ENCODE results near the gene TMEM253.
A peak's percentile ranks its signal among the peaks of the same experiment; 100 is the strongest.

Gene TMEM253

GRCh38 chr14:21090940-21091663, 9.8 kb upstream of the TMEM253 start:
- no peak for DNase-seq

- no peak for DNase-seq
Measured at GRCh38 chr14:21091821-21092272, 9.0 kb upstream of the TMEM253 start.

DNA sequence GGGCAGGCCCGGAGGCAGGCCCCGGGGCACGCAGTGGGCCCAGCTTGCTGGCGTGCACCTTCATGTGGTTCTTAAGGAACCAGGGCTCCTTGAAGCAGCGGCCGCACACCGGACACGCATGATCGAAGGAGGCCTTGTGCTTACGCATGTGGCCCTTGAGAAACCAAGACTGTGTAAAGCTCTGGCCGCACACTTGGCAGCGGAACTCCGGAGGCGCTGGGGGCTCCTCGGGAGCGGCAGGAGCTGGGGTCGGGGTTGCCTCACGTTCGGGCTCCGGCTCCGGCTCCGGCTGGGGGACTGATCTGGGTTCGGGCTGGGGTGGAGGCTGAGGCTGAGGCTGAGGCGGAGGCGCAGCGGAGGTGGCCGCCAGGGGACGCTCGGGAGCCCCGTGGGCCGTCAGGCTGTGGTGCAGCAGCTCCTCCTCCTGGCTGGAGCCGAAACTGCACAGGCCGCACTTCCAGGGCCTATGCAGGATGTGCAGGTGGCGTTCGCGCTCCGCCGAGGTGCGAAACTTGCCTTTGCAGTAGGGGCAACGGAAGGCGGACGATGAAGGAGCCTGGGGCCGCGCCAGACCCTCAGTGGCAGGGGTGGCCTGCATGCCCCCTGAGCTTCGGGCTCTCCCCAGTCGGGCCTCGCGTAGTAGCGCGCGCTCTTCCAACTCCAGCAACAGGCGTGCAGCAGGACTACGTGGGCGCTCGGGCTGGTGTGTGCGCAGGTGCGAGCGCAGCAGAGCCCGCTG, 8.4 kb upstream of the TMEM253 start:
- peak; percentile 34 for DNase-seq

DNA sequence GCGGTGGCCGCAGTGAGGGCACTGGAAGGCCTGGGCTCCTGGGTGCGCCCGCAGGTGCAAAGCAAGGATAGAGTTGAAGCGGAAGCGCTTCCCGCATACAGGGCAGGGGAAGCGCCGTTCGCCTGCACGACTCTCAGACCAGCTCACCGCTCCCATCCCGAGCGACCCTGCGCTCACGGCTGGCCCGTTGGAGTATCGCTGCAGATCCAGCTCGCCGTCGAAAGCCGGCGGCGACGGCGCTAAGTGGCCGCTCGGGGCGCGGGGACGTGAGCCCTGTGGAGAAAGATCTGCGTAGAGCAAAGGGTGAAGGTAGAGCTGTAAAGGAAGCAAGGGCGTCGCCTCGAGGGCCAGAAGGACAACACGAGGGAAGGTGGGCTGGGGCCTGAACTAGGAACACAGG, 7.8 kb upstream of the TMEM253 start:
- no peak for DNase-seq

GRCh38 chr14:21093769-21094681, 6.8 kb upstream of the TMEM253 start:
- peak; percentile 35 for DNase-seq

DNA sequence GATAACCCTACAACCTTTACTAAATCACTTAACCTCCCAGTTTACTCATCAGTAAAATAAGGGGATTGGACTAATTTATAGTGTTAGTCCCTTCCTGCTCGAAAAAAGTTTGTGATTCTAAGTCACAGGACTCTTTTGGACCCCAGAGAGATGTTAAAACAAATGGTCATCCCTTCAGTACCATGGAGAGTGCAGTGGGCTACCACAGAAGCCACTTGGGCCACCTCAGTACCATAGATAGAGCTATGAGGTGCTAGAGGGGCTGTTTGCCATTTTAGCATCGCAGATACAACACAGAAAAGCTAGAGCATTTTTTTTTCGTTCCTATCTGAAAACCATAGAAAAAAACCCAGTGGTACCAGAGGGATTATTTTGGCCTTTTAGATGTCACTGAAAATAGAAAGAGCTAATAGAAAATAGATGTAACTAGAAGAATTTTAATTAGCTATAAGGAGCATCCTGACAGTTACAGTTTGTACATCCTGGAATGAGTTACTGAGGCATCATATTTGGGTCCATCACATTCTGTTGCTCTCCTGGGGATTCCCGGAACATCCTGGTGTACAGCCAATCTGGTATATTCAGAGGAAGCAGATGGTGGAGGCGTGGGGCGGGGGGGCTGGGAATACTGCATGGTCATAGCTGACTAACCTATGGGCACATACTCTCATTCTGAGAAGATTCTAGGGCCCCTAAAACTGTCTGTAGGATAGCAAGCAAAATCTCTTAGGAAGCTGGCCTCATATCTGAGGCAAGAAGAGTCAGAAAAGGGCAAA, 5.2 kb upstream of the TMEM253 start:
- DNase-seq: peak; percentile 41

DNA sequence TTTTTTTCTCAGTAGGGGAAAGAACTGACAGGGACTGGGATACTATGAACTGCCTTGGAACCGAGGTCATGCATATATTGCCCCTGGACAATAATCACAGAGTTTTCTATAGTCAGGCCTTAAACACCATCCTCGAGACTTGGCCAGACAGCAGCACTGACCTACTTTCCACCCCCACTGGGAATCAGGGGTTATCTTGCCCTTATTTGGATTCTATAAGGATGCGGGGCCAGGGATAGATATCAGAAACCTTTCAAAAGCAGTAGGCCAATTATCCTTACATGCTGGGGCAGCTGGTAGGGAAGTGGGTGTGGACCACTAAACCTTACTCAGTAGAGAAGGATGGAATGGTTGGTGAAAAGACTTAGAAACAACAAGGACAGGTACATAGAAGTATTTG, 4.4 kb upstream of the TMEM253 start:
- DNase-seq: no peak

DNA sequence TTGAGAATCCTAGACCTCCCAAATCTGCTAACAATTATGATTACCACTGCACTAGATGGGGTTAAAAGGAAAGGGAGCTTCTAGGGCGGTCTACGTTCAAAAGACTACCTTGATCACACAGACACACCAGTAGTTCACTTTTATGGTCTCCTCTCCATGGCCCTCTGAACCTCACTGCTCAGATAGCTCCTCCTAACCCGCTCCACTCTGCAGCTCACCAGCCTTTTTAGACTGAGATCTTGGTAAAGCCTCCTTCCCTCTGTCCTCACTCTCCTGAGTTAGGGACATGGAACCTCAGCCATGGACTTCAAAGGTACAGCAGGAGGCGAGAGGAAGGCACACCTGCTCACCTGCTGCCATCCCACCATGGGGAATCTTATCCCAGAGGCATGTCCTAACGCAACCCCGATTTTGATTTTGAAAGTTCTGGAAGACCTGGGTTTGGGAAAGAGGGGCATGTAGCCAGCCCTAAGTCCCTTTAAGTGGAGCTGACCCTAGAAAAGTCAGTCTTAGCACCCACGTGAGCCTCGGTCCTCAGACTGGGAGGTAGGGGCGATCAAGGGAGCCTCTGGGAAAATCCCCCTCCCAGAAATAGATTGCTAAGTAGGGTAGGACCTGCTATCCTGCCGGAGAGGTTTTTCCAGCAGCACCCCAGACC, 3.8 kb upstream of the TMEM253 start:
- DNase-seq: peak; percentile 14

DNA sequence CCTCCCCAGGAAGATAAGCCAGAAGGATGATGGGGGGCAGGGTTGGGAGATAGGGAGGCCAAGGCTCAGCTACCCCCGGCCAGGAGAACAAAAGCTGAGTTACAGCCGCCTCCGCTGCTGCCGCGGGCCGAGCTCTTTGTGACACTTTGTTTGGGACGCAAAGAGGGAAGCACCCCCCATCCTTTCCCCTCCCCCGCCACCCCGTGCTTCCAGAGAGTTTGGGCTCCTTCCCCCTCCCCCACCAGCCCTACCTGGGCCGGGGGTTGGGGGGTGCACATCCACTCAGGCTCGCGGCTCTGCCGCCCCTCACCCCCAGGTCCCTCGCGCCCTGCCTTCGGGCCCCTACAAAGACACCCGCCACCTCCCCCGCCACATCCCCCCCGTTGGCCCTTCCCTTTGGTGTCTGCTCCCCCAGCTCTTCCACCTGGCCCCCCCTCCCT, 3.2 kb upstream of the TMEM253 start:
- peak; percentile 14 for DNase-seq

DNA sequence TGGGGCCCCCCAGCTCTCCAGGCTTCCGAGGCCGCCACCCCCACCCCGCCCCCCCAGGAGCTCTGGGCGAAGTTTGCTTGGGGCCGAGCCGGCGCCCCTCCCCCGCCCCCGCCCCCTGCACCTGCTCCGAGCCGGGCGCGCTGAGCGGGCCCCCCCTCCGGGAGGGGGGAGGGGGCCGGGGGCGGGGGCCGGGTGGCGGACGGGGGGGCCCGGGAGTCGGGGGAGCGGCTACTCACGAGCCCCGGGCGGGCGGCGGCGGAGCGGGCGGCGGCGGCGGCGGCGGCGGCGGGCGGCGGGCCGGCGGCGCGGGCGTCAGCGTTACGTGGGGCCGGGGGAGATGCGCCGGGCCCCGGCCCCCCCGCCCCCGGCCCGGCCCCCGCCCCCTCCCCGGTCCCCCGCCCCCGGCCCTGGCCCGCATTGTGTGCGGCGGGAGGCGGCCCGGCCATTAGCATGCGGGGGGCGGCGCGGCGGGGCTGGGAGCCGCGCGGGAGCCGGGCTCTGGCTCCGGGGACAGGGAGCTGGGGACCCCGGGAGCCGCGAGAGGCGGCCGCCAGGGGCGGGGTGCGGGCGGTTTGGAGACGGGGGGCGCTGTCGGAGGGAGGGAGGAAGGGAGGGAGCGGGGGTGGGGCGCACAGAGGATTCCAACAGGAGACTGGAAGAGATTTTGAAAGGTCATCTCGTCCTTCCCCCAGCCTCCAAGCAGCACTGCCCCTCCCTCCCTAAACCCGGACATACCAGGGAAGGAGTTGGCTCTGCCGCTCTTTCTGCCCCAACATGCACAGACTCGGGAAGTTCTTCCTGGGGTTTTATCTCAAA, 2.6 kb upstream of the TMEM253 start, which contains the start of gene ZNF219:
Gene ZNF219, minus strand, starts transcription at position 580 of the 816 bp plus-strand sequence. CDS start 5,064 bp downstream, outside the sequence.
- peak; percentile 31 for DNase-seq

- peak; percentile 42 for DNase-seq
Measured at GRCh38 chr14:21098892-21099595, 1.8 kb upstream of the TMEM253 start.

GRCh38 chr14:21099596-21099985, 1.3 kb upstream of the TMEM253 start:
- DNase-seq: no peak

DNA sequence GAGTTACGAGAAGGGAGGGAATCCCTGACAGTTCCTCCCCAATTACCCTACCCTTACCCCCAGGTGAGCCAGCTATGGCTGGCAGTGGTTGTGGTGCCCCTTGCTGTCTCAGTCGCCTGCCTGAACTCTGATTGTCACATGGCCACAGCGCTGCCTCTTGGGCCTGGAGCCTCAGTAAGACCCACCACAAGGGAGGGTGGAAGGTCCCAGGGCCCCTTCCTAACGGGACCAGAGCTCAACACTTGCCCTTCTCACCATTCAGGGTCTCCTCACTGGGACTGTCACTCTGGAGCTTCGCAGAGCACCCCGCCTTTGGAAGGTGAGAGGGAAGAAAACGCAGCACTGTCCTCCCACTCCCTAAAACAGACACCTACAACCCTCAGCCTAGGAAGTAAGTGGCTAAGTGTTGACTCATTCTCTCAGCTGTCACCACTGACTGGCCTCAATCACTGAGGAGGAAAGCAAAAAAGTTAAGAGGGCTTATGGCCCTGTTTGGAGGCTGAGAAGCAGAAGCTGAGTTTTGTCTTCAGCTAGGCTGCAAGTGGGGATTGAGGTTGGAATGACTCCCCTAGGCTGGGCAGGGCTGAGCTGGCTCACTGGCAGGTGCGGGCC, 1.0 kb downstream of the TMEM253 start:
- DNase-seq: no peak

- DNase-seq: no peak
Measured at GRCh38 chr14:21102521-21103410, 1.9 kb downstream of the TMEM253 start.

- DNase-seq: no peak
Measured at GRCh38 chr14:21103411-21103709, 2.5 kb downstream of the TMEM253 start.

DNA sequence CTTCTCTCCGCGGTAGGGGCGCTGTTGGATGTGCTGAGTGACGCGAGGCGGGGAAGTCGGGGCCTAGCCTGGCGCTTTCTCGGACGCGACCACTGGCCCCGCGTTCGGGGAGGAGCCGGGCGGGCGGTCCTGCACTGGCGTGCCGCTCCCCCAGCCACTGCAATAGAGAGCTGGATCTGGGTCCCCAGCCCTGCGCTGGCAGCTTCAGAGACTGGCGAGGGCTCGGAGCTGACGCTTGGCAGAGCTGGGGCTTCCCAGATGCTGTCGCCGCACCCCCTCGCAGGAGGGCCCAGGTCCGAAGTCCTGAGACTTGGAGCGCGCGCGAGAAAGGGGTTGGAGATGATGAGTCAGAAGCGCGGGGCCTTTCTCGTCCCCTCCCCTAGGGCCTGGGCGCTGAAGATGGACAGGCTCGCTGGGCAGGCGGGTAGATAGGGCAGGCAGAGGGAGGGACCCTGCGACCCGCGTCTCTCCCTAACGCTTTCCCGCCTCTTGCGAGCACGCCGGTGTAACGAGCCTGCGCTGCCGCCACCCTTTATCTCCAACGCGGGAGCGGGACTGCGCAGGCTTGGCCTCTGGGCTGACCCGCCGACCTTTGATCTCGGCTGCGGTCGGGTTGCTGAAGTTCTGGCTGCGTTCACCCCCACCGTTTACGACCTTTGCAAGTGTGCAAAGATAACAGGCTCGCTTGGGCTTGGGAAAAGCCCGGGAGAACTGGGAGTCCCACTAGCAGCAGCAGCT, 3.0 kb downstream of the TMEM253 start:
- DNase-seq: peak; percentile 96

DNA sequence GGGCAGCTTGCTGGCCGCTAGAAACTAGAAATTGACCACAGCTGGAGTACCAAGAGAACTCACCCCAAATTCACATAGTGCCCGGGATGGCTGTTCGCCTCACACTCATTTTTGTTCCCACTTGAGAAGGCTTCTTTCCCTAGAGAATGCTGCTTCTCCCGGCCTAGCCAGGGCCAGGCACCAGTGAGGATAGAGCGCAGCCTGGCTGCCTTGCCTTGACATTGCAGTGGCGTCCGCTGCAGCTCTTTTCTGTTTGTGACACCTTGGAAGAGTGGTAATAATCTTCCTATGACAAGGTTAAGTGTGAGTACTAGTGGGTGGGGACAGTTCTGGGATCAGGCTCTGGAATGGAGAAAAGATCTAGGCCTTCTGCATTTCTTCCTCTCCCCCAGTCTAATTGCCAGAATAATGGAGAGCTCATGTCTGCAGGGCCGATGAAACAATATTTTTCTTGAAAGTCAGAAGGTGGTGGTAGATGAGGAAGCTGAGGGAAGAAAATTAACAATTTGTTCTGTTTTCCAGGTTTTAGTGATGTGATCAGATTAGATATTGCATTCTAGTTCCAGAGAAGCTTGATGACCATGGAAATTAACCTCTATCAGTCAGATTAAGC, 3.7 kb downstream of the TMEM253 start:
- peak; percentile 82 for DNase-seq

DNA sequence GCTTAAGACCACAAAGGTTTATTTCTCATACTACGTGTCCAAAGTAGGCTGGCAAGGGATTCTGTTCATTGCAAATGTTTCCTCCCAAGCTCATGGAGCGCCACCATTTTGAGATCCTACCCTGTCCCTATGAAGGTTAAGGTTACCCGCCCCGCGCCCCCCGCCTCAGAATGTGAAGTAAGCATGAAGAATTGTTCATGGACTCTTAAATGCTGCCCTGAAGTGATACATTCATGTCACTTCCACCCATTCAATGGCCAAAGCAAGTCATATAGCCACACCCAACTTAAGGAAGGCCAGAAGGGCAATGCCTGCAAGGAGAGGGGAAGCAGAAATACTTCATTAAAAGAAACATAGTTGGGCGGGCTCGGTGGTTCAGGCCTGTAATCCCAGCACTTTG, 4.2 kb downstream of the TMEM253 start:
- DNase-seq: no peak

All from SHP77 treated with DMSO at 0.1 percent for 48 hours (cell line).